AML-193 (cell line): ENCODE measurements around the gene CST9L.

ENCODE experiments used
- DNase-seq, 2 experiments: peaks; one replicate each; lab custom pipeline; 2025; lab: John Stamatoyannopoulos, UW

The CST9L gene

DNA sequence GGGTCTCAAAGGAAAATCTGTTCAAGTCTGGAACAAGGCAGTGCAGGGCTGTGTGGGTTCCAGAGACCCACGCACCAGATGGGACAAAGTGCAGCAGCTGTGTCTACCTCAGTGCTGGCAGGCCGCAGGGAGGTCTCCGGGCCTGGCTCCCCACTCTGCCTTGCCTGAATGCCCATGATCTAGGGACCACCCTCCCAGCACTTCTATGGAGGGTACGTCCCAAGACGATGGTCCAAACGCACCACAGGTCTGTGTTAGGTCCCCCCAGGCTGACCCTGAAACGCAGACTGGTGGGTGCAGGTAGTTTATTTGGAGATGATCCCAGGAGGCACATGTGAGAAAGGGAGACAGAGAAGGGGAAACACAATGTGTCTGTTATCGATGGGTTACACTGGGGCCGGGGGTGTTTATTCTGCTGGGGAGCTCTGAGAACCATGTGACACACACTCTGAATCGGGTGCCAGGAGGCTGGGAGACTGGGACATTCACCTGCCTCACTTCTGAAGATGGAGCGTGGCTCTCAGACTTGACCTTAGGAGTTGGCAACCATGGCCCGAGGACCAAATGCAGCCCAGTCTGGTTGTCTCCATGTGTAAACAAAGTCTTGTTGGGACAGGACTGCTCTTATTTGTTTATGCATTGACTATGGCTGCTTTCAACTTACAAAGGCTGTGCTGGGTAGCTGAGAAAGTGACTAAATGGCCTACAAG lies 21.7 kb downstream of the CST9L start:
- DNase-seq = no peak

DNA sequence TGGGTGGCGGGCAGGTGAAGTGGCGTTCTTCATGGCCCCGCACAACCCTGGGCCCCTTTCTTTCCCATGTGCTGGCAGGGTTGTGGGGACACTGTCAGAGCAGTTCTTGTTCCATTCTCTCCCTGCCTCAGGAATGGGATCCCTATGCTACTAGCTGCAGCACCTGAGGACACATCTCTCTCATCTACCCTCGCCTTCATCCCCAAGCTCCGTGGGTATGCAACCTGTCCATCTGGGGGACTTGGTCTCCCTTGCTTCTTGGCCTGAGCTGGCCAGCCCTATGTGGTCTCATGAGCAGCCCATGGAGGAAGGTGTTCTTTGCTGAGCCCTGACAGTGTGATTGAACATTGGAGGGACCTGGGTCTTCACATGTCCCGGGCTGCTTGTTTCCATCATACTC lies 24.2 kb downstream of the CST9L start:
- DNase-seq = no peak

DNA sequence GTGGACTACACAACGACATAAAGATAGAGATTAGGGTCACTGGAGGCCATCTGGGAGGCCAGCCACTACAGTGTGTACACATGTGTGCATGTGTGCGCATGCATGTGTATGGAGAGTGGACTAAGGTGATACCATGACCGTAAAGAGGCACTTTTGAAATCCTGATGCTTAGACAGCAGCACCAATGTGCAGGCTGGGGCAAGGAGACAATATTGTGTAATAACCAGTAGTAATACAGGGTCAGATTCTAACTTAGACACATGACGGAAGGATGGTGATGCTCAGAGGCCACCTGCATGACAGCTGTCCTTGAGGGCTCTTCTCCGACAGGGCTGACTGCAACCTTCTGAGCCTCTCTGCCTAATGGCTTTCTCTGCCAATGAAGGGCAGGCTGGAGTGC lies 25.5 kb downstream of the CST9L start:
- no peak for DNase-seq

DNA sequence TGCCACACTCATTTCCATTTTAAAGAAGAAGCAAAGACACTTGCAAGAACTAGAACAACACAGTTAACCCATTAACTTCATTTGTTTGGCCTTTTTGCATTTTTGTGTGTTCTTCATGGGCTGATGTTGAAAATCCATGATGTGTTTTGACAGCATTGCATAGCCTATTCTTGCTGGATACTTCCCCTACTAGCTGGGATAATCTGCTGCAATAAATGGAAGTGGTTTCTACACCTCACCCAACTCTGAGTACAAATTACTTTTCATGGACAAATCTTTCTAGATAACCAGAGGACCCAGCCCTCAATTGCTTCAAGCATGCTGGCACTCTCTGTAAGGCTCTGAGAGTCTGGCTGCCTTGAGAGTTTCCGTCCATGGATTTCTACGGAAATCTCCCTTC lies 26.5 kb downstream of the CST9L start:
- no peak for DNase-seq

- no peak for DNase-seq
Measured at GRCh38 chr20:23541330-23541729, 27.0 kb downstream of the CST9L start.

DNA sequence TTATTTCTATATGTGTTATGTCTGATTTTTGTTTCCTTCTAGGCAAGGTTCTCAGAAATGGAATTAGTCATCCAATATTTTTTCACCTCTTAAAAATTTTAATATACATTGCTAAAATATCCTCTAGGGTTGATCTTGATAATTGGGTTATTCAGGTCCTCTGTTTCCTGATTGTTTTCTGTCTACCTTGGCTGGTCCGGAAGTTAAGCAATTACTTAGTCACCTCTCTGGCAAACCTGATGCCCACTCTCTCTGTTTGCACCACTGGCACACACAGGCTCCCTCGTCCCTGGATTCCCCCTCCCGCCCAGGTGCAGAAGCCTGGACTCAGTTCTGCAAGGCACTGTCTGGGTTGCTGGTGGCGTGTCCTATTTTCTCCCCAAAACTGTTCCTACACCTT lies 27.7 kb downstream of the CST9L start:
- DNase-seq = no peak

GRCh38 chr20:23537030-23537429 lies 31.3 kb downstream of the CST9L start:
- DNase-seq = no peak

DNA sequence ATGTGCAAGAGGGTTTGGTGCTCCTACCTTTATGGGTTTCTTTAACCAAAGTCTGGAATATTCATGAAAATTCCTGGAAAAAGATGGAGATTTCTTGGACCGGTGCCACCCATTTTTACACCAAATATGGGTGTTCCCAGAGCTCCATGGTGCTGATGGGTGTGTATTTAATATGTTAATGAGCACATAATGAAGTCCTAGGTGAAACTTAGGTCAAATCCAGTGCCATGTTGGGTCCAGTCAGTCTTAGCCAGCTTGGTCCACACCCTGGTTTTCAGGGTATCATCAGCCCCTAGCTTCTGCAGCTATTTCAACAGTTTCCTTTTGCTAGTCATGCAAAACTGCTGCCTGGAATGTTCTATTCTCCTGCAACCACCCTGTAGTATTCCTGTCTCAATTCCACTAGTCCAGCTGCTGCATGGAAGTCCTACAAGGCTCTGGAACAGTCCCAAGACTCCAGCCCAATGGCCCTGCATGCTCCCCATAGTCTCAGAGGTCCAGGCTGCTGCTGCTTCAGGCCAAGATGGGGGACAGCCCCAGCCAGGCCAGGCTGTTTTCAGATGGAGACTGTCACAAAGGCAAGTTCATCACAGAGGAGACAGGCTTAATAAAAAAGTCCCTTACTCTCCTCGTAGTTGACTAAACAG lies 31.8 kb downstream of the CST9L start:
- DNase-seq = no peak

- no peak for DNase-seq
Measured at GRCh38 chr20:23534801-23535593, 33.3 kb downstream of the CST9L start.

- no peak for DNase-seq
Measured at GRCh38 chr20:23533161-23533560, 35.1 kb downstream of the CST9L start.

DNA sequence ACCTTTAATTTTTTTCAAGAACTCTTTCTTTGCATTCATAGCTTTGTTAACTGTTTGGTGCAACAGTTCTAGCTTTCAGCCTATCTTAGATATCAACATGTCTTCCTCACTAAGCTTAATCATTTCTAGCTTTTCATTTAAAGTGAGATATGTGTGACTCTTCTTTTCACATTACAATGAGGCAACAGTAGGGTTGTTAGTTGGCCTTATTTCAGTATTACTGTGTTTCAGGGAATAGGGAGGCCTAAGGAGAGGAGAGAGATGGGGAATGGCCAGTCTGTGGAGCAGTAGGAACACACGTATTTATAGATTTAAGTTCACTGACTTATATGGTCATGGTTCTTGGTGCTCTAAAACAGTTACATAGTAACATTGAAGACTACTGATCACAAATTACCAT lies 35.8 kb downstream of the CST9L start:
- no peak for DNase-seq

GRCh38 chr20:23530937-23531567 lies 37.2 kb downstream of the CST9L start:
- DNase-seq = no peak

GRCh38 chr20:23528867-23529431 lies 39.3 kb downstream of the CST9L start:
- DNase-seq = no peak

- DNase-seq = no peak
Measured at GRCh38 chr20:23526850-23527249, 41.4 kb downstream of the CST9L start.

- no peak for DNase-seq
Measured at GRCh38 chr20:23524146-23524545, 44.1 kb downstream of the CST9L start.

DNA sequence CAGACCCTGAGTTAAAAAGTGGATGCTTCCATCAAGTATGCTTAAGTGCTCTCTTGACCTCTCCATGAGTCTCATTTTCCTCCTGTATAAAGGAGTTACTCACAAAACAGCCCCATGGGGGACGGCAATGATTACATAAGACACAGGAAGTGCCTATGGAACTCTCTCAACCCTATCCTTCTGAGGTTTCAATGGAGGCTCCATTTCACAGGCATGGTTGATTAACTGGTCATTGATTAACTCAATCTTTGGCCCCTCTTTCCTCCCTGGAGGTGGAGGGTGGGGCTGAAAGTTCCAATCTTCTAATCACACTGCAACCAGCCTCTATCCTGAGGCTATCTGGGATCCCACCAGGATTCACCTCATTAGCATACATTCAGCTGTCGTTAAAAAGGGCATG lies 48.1 kb downstream of the CST9L start:
- no peak for DNase-seq

DNA sequence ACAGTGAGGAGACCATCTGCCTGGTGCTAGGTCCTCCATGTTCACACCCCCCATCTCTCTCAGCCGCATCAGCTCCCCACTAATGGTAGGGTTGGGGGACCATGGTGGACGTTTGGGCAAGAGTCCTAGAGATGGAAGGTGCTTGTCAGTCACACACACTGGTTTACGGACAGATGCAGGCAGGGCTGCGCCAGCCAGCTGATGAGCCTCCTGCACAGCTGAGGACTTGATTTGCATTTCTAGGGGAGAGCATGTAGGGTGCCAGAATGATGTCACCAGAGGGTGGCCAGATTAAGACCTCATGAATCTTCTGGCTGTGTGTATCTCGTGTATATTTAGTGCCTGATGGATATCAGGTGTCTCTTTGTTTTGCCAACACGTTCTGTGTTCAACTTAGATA lies 48.7 kb downstream of the CST9L start:
- no peak for DNase-seq

DNA sequence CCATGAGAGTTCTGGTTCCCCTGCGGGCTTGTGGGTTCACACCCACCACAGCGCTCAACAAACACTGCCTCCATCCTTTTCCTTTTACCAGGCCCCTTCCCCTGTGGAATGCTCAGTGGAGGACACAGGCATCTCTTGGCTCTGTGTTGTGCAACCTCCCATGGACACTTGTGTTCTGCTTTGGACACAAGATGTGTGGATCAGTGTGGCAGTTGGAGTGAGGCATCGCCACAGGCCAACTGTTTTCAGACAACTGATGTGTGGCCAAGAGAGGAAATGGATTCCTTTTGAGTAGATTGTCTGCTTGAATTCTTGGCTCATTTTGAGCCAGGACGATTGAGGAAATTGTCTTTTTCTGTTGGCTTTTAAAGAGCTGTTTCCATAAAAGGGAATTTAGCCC lies 50.6 kb downstream of the CST9L start:
- DNase-seq = no peak

DNA sequence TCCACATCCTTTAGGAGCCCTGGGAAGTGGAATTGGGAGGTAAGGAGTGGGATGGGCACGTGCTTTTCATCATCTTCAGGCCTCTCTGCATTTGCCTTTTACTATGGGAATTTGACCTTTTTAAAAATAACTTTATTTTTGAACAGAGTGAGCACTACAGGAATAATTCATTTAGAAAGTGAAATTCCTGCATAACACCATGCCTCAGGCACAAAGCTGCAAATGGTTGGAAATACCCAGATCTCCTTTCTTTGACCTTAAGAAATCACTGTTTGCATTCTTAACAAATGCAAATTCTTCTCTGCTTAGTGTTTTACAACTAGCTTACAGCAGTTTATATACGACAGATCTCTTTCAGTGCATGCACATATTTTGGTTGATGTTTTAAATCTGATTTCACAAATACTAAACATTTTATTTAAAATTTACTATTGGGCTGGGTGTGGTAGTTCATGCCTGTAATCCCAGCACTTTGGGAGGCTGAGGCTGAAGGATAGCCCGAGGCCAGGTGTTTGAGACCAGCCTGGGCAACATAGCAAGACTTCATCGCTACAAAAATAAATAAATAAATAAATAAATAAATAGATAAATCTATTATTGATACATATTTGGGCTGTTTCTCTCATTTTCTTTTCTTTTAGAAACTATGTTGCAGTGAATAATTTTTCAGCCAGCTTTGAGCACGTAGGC lies 52.9 kb downstream of the CST9L start:
- DNase-seq = no peak

DNA sequence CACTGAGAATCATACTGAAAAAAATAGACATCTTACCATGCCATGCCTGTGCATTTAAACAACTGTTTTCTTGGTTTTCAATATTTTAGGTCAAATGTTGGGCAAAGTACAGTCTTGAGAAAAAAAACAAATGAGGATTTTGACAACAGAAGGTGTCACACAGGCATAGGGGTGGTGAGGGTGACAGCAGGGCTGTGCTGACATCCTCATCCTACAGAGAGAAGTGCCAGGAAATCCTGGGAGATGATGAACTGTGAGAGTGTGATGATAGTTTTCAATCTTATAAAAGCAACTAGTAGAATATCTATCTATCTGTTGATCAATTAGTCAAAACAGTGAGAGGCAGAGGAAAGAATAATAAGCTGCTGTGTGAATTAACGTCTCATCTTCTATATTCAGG lies 53.4 kb downstream of the CST9L start:
- no peak for DNase-seq
